ENCODE results near the gene CDK2AP2.

CDK2AP2 gene

GRCh38 chr11:67522338-67522737 lies 14.4 kb upstream of the CDK2AP2 start:
- no peak for DNase-seq (ENCODE audit: low read depth in 1 of 2, low spot score in 1 of 2)
- Histone ChIP-seq H3K27ac (replicated peaks) (no peak overlapping the region), H3K4me3 (replicated peaks; ENCODE audit: insufficient read depth, low read length) (no peak overlapping the region), H3K27me3 (ENCODE audit: insufficient read depth, poor library complexity, severe bottlenecking) (no peaks in the 10 kb centered on the region)
- TF ChIP-seq, protein P1, sequence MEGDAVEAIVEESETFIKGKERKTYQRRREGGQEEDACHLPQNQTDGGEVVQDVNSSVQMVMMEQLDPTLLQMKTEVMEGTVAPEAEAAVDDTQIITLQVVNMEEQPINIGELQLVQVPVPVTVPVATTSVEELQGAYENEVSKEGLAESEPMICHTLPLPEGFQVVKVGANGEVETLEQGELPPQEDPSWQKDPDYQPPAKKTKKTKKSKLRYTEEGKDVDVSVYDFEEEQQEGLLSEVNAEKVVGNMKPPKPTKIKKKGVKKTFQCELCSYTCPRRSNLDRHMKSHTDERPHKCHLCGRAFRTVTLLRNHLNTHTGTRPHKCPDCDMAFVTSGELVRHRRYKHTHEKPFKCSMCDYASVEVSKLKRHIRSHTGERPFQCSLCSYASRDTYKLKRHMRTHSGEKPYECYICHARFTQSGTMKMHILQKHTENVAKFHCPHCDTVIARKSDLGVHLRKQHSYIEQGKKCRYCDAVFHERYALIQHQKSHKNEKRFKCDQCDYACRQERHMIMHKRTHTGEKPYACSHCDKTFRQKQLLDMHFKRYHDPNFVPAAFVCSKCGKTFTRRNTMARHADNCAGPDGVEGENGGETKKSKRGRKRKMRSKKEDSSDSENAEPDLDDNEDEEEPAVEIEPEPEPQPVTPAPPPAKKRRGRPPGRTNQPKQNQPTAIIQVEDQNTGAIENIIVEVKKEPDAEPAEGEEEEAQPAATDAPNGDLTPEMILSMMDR (IDR thresholded peaks at IDR 0.05; ENCODE audit: insufficient read depth, low read length), result no peak
- no peak for TF ChIP-seq POLR2AphosphoS5 (IDR thresholded peaks at IDR 0.05; ENCODE audit: low read depth)
- no peak for TF ChIP-seq SPI1 (IDR thresholded peaks at IDR 0.05; ENCODE audit: borderline replicate concordance, low read depth)
- TF ChIP-seq GABPA (IDR thresholded peaks at IDR 0.05; ENCODE audit: low read depth), result no peak
- TF ChIP-seq, protein P2, sequence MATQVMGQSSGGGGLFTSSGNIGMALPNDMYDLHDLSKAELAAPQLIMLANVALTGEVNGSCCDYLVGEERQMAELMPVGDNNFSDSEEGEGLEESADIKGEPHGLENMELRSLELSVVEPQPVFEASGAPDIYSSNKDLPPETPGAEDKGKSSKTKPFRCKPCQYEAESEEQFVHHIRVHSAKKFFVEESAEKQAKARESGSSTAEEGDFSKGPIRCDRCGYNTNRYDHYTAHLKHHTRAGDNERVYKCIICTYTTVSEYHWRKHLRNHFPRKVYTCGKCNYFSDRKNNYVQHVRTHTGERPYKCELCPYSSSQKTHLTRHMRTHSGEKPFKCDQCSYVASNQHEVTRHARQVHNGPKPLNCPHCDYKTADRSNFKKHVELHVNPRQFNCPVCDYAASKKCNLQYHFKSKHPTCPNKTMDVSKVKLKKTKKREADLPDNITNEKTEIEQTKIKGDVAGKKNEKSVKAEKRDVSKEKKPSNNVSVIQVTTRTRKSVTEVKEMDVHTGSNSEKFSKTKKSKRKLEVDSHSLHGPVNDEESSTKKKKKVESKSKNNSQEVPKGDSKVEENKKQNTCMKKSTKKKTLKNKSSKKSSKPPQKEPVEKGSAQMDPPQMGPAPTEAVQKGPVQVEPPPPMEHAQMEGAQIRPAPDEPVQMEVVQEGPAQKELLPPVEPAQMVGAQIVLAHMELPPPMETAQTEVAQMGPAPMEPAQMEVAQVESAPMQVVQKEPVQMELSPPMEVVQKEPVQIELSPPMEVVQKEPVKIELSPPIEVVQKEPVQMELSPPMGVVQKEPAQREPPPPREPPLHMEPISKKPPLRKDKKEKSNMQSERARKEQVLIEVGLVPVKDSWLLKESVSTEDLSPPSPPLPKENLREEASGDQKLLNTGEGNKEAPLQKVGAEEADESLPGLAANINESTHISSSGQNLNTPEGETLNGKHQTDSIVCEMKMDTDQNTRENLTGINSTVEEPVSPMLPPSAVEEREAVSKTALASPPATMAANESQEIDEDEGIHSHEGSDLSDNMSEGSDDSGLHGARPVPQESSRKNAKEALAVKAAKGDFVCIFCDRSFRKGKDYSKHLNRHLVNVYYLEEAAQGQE (IDR thresholded peaks at IDR 0.05; ENCODE audit: insufficient replicate concordance, low read depth), result no peak

GRCh38 chr11:67521924-67522323 lies 14.0 kb upstream of the CDK2AP2 start:
- Histone ChIP-seq H3K27me3 (ENCODE audit: insufficient read depth, poor library complexity, severe bottlenecking) (no peaks in the 10 kb centered on the region), H3K4me3 (replicated peaks; ENCODE audit: insufficient read depth, low read length) (no peak overlapping the region), H3K27ac (replicated peaks) (no peak overlapping the region)
- DNase-seq (ENCODE audit: low read depth in 1 of 2, low spot score in 1 of 2), result no peak
- TF ChIP-seq SPI1 (IDR thresholded peaks at IDR 0.05; ENCODE audit: borderline replicate concordance, low read depth), result no peak
- TF ChIP-seq GABPA (IDR thresholded peaks at IDR 0.05; ENCODE audit: low read depth), result no peak
- TF ChIP-seq, protein P1 (IDR thresholded peaks at IDR 0.05; ENCODE audit: insufficient read depth, low read length), result no peak
- TF ChIP-seq POLR2AphosphoS5 (IDR thresholded peaks at IDR 0.05; ENCODE audit: low read depth), result no peak
- TF ChIP-seq, protein P2 (IDR thresholded peaks at IDR 0.05; ENCODE audit: insufficient replicate concordance, low read depth), result no peak

DNA sequence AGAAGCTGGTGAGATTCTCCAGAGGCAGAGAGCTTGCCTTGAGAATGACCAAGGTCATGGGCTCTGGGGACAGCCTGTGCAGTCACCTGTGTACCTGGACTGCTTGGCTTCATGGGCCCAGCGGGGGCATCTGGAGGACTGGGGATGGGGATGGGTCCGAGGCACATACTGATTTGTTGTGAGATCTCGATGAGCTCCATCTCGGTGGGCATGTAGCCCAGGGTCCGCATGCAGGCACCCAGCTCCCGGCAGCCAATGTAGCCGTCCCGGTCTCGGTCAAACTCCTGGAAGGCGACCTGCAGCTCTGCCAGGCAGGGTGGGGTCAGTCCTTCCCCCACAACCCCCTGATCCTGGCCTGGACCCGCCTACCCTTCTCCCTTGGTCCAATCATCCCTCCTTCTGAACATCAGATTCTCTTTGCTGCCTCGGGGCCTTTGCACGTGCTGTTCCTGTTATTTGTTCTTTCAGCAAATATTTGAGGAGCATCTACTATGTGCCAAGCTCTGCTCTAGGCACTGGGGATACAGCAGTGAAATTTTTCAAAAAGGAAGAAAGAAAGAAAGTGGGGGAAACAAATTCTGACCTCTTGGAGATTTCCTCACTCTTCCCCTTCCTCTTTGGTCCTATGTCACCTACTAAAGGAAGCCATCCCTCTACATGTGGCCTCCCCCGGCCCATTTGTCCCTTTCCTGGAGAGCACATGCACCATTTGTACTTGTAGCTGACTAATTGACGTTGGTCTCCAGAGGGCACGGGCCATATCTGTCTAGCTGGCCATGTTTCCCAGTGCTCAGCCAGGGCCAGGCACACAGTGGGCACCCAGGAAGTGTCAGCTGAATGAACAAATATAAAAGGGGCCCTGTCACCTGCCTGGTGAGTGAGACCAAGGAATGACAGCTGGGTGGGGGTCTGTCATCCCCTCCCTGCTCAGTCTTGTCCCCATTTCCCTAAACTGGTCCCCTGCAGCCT lies 13.2 kb upstream of the CDK2AP2 start:
- Histone ChIP-seq H3K4me3 (replicated peaks; ENCODE audit: insufficient read depth, low read length) (no peak overlapping the region), H3K27ac (replicated peaks) (no peak overlapping the region), H3K27me3 (ENCODE audit: insufficient read depth, poor library complexity, severe bottlenecking) (no peaks in the 10 kb centered on the region)
- no peak for DNase-seq (ENCODE audit: low read depth in 1 of 2, low spot score in 1 of 2)
- no peak for TF ChIP-seq POLR2AphosphoS5 (IDR thresholded peaks at IDR 0.05; ENCODE audit: low read depth)
- no peak for TF ChIP-seq GABPA (IDR thresholded peaks at IDR 0.05; ENCODE audit: low read depth)
- TF ChIP-seq, protein P2 (IDR thresholded peaks at IDR 0.05; ENCODE audit: insufficient replicate concordance, low read depth), result no peak
- TF ChIP-seq, protein P1 (IDR thresholded peaks at IDR 0.05; ENCODE audit: insufficient read depth, low read length), result no peak
- no peak for TF ChIP-seq SPI1 (IDR thresholded peaks at IDR 0.05; ENCODE audit: borderline replicate concordance, low read depth)

Measured in HL-60 (cell line).